SKM-1 (cell line): ENCODE results near the gene IQSEC2.

Source experiments
- DNase-seq: peaks from one replicate; lab custom pipeline; 2025; ENCODE audit not compliant: unreplicated experiment; lab: John Stamatoyannopoulos, UW

IQSEC2 gene

GRCh38 chrX:53305219-53305995, 24.0 kb upstream of the IQSEC2 start:
- DNase-seq = no peak

DNA sequence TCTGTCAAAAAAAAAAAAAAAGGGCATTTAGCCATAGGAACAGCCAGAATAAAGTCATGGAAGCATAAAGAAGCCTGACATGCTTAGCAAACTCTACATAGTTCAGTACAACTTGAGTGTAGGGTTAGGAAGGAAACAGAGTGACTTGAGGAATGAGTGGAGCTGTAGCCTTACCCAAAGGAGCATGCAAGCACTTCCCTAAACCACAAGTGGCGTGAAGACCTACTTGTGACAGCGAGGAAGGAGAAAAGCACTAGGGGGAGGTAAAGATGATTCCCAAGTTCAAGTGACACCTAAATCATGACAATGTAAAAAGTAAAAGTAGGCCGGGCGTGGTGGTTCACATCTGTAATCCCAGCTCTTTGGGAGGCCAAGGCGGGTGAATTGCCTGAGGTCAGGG, 21.8 kb upstream of the IQSEC2 start:
- DNase-seq = no peak

- DNase-seq = no peak
Measured at GRCh38 chrX:53300157-53300556, 18.8 kb upstream of the IQSEC2 start.

DNA sequence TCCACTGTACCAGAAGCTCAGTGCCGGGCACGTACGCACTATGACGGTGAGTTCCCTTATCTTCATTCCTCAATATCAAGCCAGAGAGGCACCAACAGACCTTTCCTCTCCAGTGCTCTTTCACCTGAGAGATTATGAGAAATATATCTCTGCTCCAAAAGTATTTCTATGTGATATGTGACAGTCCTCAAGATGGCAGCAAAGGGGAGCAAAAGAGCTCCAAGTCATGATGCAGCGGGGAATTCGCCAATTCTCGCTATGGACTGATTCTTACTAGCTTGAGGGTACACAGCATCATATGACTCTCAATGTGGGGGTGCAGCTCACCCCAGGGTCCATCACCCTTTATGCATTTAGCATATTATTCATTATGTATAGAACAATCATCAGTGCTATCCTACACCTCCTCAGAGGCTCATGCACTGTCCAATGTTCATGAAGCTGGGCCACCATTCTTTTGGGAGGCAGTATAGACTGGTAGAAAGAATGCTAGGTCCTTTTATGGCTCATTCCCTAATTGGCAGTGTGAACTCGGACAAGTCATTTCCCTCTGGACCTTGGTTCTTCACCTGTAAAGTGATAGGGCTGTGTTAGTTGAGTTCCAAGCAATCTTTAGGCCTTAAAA, 12.8 kb upstream of the IQSEC2 start:
- DNase-seq = no peak

DNA sequence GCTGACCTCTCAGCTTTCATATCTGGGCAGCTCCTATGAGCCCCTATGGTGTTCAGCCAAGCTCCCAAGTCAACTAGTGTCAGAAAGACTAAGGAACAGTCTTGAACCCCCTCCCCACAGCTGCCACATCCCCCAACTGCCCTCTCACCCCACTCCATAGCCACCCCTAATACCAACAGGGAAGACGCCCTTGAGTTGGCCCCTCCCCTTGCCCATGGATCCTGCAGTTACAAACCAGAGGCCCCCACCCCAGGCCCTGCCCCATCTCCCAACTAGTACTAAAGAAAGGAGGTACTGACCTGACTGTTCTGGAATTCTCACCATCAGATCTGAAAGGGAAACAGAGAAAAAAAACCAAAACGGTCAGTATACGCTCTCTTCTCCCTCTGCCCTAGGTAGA, 10.2 kb upstream of the IQSEC2 start:
- DNase-seq = no peak

DNA sequence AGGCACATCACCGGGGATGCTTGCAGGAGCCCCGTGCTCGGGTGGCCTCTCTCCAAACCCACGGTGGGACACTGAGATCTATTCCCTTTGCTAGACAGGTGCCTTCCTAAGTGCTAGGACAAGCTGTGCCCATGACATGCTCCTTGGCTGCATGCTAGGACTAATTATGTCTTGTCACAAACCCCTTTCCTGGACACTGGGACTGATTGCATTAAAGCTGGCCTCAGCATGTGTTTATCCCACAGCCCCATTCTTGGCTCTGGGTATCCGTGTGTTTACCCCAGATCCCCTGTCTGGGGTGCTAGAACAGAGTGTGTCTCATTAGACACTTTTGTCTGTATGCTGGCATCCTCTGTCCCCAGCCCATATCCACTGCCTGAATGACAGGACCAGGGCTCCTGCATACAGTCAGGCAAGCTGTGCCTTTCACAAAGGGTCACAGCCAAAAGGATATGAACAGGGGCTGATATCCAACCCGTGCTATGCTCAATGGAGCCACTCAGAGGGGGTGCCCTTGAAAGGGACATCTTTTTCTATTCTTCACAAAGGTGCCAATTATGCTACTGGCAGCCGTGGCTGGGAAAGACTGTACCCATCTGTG, 9.2 kb upstream of the IQSEC2 start:
- DNase-seq = no peak

DNA sequence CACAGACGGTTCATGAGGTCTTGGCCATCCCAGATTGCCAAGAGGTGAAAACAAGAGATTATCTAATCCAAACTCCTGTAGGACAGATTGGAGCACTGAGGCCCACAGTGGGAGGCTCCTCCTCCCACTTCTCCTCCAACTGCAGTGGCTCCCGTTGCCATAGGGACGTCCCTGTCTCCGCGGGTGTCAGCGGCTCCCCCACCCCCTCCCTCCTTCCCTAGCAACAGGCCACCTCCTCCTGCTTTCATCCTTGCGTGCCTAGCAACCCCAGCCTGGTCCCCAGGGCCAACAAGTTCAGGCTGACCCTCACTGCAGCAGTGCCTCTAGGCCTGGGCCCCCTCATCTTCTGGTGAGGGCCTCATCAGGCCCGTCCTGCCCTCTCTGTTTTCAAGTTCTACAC, 6.8 kb upstream of the IQSEC2 start:
- no peak for DNase-seq

GRCh38 chrX:53287493-53288138, 6.2 kb upstream of the IQSEC2 start:
- DNase-seq = peak; percentile 24

GRCh38 chrX:53286171-53286570, 4.8 kb upstream of the IQSEC2 start:
- no peak for DNase-seq

GRCh38 chrX:53285591-53285990, 4.2 kb upstream of the IQSEC2 start:
- DNase-seq = no peak

GRCh38 chrX:53284684-53285447, 3.5 kb upstream of the IQSEC2 start:
- no peak for DNase-seq

DNA sequence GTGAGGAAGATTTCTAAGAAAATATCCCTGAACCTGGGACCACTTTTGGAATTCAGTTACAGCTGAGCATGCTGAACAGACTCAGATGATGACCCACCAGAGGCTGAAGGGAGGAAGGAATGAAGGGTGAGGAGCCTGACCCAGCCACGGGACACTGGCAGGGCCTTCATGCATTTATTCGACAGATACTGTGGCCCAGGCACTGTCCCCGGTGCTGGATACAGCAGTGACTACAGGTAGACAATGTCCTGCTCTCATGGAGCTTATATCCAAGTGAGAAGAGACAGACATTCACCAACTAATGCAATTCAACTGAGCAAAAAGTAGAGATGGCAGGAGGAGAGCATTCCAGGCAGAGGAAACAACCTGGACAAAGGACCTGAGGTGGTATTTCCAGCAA, 2.2 kb upstream of the IQSEC2 start:
- no peak for DNase-seq

GRCh38 chrX:53283099-53283498, 1.7 kb upstream of the IQSEC2 start:
- DNase-seq = no peak

- DNase-seq = no peak
Measured at GRCh38 chrX:53281963-53282695, 745 bp upstream of the IQSEC2 start.

- DNase-seq = no peak
Measured at GRCh38 chrX:53280331-53281320, 758 bp downstream of the IQSEC2 start.

DNA sequence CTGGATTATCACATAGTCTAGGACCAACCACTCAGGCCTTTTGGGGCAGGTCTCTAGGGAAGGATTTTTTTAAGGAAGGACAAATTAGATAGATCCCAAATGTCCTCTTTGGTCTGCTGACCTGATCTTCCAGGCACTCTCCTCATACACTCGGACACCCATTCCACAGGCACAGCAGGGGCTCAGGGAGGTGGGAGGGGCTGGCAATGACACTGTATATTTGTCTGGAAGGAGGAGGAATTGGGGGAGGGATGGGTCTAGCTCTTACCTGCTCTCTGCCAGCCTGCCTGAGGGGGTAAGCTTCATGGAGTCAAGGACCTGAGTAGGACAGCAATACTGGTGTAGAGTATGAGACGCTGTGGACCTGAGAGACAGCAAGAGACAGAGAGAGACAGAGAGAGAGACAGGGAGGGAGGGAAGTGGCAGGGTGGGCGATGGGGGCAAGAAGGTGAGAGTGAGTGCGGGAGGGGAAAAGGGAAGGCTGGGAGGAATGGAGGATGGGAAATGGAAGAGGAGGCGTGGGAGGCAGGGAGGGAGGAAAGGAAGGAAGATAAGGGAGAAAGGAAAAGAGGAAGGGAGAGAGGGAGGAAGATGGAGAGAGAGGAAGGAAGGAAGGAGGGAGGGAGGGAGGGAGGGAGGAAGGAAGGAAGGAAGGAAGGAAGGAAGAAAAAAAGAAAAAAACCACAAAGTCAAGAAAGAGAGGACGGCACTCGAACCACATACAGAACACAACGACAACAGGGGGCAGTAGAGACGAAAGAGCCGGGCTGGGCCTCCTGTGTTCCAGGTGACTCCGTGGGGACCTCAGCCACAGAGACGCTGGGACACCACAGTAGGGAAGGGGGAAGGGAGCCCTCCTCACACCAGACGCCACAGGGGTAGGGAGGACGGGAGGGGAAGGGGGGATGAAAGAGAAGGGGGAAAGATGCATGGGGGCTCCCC, 1.8 kb downstream of the IQSEC2 start:
- DNase-seq = no peak

GRCh38 chrX:53272808-53273337, 8.5 kb downstream of the IQSEC2 start:
- DNase-seq = no peak

DNA sequence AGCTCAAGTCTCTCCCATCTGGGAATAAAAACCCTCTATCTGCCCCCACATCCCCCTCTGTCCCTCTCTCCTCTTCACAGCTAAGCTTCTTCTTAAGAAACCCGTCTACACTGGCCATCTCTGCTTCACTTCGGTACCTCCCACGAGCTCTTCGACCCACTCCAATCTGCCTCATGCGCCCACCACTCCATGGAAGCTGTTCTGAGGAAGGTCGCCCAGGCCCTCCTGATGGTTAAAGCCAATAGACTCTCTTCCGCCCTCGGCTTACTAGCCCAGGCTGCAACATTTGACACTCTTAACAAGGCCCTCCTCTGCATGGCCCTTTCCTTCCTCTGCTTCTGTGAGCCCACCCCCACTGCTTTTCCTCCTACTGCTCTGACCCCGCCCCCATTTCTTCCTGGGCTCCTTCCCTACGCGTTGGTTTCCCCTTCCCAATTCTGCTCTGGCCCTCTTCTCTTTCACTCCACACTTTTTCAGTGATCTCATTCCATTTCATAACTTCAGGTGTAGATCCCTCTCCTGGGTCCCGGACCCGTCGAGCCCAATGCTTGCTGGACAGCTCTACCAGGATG, 11.8 kb downstream of the IQSEC2 start:
- no peak for DNase-seq
